Liver (tissue), 2 donors: ENCODE results near the gene CNDP2.

Experiments used
- JUND ChIP-seq, 2 donors: IDR thresholded peaks; 2 replicates each; pipeline ENCODE4 v1.6.1; 2016; ENCODE audit warnings: antibody characterized with exemption in 2 of 2
- ZBTB33 ChIP-seq: IDR thresholded peaks from 2 replicates; pipeline ENCODE4 v1.6.1; 2016; ENCODE audit warnings: antibody characterized with exemption
- donor health status: healthy.

- TF ChIP-seq ZBTB33 = no peak
- no peak for TF ChIP-seq JUND (IDR thresholded peaks at IDR 0.05)
Measured at GRCh38 chr18:74514860-74515495, 18.8 kb downstream of the CNDP2 start.
